Ishikawa (cell line): ENCODE results near the gene LAMP5.

Experiments used
- EP300 ChIP-seq: IDR thresholded peaks from 2 replicates; pipeline ENCODE4 v1.6.1; 2012; ENCODE audit warnings: borderline replicate concordance
- FOXM1 ChIP-seq: IDR thresholded peaks from 2 replicates; pipeline ENCODE4 v1.6.1; 2012; ENCODE audit warnings: low read depth, borderline replicate concordance
- NFIC ChIP-seq: IDR thresholded peaks from 2 replicates; pipeline ENCODE4 v1.6.1; 2012
- RAD21 ChIP-seq: IDR thresholded peaks from 2 replicates; pipeline ENCODE4 v1.6.1; 2012; ENCODE audit warnings: low read depth
- TAF1 ChIP-seq: IDR thresholded peaks from 2 replicates; pipeline ENCODE4 v1.6.1; 2012; ENCODE audit warnings: low read depth, mild to moderate bottlenecking
- TEAD4 ChIP-seq: IDR thresholded peaks from 2 replicates; pipeline ENCODE4 v1.6.1; 2012
- TF ChIP-seq, protein P1 (sequence below): IDR thresholded peaks from 2 replicates; pipeline ENCODE4 v1.6.1; 2012
- TF ChIP-seq, protein P2 (sequence below): IDR thresholded peaks from 2 replicates; pipeline ENCODE4 v1.6.1; 2012; ENCODE audit warnings: low read depth, mild to moderate bottlenecking
- TF ChIP-seq, protein P3 (sequence below): IDR thresholded peaks from 2 replicates; pipeline ENCODE4 v1.6.1; 2012

DNA sequence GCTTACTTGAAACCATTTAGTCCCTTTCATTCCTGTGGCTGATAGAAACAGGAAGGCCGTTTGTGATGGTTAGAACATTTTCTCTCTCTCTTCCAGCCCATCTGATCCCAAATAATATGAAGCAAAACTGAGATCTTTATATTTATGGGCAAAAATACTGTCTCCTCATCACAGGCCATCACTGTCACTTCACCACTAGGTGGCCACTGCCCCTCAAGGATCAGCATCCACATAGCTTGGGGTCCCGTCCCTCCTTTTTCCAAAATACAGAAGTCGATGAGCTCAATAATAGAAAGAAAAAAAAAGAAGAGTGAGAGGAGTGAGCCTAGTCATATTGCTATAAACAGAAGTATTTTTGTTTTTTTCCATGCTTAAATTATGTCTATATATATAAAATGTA lies 46.4 kb upstream of the LAMP5 start:
- TF ChIP-seq, protein P1, sequence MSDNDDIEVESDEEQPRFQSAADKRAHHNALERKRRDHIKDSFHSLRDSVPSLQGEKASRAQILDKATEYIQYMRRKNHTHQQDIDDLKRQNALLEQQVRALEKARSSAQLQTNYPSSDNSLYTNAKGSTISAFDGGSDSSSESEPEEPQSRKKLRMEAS, result no peak
- TF ChIP-seq, protein P2, sequence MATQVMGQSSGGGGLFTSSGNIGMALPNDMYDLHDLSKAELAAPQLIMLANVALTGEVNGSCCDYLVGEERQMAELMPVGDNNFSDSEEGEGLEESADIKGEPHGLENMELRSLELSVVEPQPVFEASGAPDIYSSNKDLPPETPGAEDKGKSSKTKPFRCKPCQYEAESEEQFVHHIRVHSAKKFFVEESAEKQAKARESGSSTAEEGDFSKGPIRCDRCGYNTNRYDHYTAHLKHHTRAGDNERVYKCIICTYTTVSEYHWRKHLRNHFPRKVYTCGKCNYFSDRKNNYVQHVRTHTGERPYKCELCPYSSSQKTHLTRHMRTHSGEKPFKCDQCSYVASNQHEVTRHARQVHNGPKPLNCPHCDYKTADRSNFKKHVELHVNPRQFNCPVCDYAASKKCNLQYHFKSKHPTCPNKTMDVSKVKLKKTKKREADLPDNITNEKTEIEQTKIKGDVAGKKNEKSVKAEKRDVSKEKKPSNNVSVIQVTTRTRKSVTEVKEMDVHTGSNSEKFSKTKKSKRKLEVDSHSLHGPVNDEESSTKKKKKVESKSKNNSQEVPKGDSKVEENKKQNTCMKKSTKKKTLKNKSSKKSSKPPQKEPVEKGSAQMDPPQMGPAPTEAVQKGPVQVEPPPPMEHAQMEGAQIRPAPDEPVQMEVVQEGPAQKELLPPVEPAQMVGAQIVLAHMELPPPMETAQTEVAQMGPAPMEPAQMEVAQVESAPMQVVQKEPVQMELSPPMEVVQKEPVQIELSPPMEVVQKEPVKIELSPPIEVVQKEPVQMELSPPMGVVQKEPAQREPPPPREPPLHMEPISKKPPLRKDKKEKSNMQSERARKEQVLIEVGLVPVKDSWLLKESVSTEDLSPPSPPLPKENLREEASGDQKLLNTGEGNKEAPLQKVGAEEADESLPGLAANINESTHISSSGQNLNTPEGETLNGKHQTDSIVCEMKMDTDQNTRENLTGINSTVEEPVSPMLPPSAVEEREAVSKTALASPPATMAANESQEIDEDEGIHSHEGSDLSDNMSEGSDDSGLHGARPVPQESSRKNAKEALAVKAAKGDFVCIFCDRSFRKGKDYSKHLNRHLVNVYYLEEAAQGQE, result no peak
- TF ChIP-seq, protein P3, sequence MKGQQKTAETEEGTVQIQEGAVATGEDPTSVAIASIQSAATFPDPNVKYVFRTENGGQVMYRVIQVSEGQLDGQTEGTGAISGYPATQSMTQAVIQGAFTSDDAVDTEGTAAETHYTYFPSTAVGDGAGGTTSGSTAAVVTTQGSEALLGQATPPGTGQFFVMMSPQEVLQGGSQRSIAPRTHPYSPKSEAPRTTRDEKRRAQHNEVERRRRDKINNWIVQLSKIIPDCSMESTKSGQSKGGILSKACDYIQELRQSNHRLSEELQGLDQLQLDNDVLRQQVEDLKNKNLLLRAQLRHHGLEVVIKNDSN, result no peak
- TF ChIP-seq TAF1 (no peak), EP300 (no peak), FOXM1 (no peak), TEAD4 (no peak), NFIC (no peak), RAD21 (peak; percentile 35; the same call in 1 of the 2 replicates)
